ENCODE results near the gene MX1.

- TF ChIP-seq POLR2A (IDR thresholded peaks at IDR 0.05) (no peak), CTCF (IDR thresholded peaks at IDR 0.05) (no peak), POLR2AphosphoS5 (IDR thresholded peaks at IDR 0.05) (no peak)
Measured at GRCh38 chr21:41398251-41398650, 27.8 kb upstream of the MX1 start.
